ENCODE results near the gene AQP2.

AQP2 gene

DNA sequence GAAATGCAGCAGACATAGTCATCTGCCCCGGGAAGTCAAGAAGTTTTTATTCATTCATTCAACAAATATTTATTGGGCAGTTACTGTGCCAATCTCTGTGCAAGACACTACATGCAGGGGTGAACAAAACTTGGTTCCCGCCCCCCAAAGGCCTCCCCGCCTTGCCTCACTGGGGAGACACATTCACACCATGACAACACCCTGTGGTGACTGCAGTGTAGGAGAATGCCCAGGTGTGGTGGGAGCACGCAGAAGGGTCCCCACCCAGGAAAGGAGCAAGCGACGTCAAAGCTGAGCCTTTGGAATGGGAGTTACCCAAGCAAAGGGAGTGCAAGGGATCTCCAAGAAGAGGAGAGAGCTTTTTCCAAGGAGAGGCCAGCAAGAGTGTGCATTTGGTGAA lies 20.6 kb downstream of the AQP2 start:
- Histone ChIP-seq H3K4me1 (ENCODE audit: insufficient read depth, low read length, severe bottlenecking) (peaks cover 9% of the 10 kb centered on the region), H3F3A (ENCODE audit: insufficient read depth, low read length) (no peaks in the 10 kb centered on the region), H3K9me3 (ENCODE audit: low read length) (no peaks in the 10 kb centered on the region), H4K20me1 (ENCODE audit: insufficient read depth, low read length) (no peaks in the 10 kb centered on the region), H3K9me2 (ENCODE audit: low read depth, low read length) (no peaks in the 10 kb centered on the region), H3K27ac (ENCODE audit: low read depth, low read length, poor library complexity, severe bottlenecking) (no peak overlapping the region), H3K4me3 (ENCODE audit: low read depth, low read length, poor library complexity, severe bottlenecking) (no peak overlapping the region), H3K36me3 (ENCODE audit: insufficient read depth, low read length) (no peaks in the 10 kb centered on the region), H2AFZ (ENCODE audit: low read length) (no peak overlapping the region), H3K27me3 (ENCODE audit: insufficient read depth, low read length) (0 out of 2 replicates have a peak, but pooled peaks cover 3% of the 10 kb centered on the region), H3K4me2 (ENCODE audit: low read length) (no peak overlapping the region), H3K9ac (ENCODE audit: low read length) (no peak overlapping the region), H3K79me2 (ENCODE audit: insufficient read depth, low read length) (no peaks in the 10 kb centered on the region)
- TF ChIP-seq, protein P1, sequence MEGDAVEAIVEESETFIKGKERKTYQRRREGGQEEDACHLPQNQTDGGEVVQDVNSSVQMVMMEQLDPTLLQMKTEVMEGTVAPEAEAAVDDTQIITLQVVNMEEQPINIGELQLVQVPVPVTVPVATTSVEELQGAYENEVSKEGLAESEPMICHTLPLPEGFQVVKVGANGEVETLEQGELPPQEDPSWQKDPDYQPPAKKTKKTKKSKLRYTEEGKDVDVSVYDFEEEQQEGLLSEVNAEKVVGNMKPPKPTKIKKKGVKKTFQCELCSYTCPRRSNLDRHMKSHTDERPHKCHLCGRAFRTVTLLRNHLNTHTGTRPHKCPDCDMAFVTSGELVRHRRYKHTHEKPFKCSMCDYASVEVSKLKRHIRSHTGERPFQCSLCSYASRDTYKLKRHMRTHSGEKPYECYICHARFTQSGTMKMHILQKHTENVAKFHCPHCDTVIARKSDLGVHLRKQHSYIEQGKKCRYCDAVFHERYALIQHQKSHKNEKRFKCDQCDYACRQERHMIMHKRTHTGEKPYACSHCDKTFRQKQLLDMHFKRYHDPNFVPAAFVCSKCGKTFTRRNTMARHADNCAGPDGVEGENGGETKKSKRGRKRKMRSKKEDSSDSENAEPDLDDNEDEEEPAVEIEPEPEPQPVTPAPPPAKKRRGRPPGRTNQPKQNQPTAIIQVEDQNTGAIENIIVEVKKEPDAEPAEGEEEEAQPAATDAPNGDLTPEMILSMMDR (IDR thresholded peaks at IDR 0.05; ENCODE audit: low read length), result no peak
- TF ChIP-seq EZH2 (IDR thresholded peaks at IDR 0.05; ENCODE audit: borderline replicate concordance, low read length), result no peak

DNA sequence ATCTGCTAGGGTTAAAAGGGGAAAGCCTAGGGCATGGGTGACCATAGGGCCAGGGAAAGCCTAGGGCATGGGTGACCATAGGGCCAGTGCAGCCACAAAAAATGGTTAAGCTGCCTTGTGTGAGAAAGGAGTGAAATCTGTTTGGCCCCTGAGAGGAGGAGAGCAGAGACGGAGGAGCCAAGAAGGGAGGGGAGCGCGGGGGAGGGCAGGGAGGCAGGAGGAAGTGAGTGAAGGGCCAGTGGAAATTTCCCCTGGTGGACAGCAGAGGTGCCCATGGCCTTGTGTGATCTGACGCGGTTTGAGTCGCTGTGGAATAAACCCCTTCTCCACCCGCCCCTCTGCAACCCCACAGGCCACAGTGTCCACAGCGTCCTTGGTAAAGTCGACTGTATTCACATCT lies 21.6 kb downstream of the AQP2 start:
- no peak overlapping the region for H3K4me3 ChIP-seq (ENCODE audit: low read depth, low read length, poor library complexity, severe bottlenecking)
- H3K79me2 ChIP-seq (ENCODE audit: insufficient read depth, low read length), result no peaks in the 10 kb centered on the region
- no peaks in the 10 kb centered on the region for H3F3A ChIP-seq (ENCODE audit: insufficient read depth, low read length)
- H3K27me3 ChIP-seq (ENCODE audit: insufficient read depth, low read length), result 0 out of 2 replicates have a peak, but pooled peaks cover 3% of the 10 kb centered on the region
- no peaks in the 10 kb centered on the region for H3K9me2 ChIP-seq (ENCODE audit: low read depth, low read length)
- H3K4me1 ChIP-seq (ENCODE audit: insufficient read depth, low read length, severe bottlenecking), result peaks cover 7% of the 10 kb centered on the region
- no peaks in the 10 kb centered on the region for H3K9me3 ChIP-seq (ENCODE audit: low read length)
- H3K4me2 ChIP-seq (ENCODE audit: low read length), result no peak overlapping the region
- no peaks in the 10 kb centered on the region for H4K20me1 ChIP-seq (ENCODE audit: insufficient read depth, low read length)
- TF ChIP-seq, protein P1 (IDR thresholded peaks at IDR 0.05; ENCODE audit: low read length), result no peak
- no peak for TF ChIP-seq EZH2 (IDR thresholded peaks at IDR 0.05; ENCODE audit: borderline replicate concordance, low read length)
- no peak overlapping the region for H3K27ac ChIP-seq (ENCODE audit: low read depth, low read length, poor library complexity, severe bottlenecking)
- no peaks in the 10 kb centered on the region for H3K36me3 ChIP-seq (ENCODE audit: insufficient read depth, low read length)
- no peak overlapping the region for H3K9ac ChIP-seq (ENCODE audit: low read length)
- H2AFZ ChIP-seq (ENCODE audit: low read length), result no peak overlapping the region

DNA sequence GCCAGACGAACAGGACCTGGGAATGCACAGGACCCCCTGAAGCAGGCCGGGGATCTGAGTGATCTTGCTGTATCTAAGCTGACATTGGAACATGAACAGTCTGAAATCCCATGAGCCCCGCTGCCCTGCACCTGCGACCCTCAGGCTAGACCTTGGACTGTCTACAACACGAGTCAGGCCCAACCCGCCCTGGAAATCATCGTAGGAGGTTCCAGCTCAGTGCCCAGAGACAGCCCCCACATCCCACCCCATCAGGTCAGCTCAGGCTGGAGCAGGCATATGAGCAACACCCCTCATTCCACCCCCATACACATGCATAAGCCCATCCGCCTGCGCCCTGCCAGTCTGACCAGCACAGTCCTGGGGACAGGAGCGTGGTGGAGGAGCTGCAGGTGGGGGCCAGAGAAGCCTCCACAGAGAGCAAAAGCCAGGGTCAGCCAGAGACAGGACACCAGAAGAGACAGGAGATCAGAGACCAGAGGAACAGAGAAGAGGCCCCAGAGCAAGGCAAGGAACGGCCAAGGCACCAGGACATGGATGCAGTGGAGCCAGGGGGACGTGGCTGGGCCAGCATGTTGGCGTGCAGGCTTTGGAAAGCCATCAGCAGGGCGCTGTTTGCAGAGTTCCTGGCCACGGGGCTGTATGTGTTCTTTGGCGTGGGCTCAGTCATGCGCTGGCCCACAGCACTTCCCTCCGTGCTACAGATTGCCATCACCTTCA lies 22.3 kb downstream of the AQP2 start, which contains the start of gene AQP6:
Gene AQP6, plus strand, starts transcription at position 307 of the 720 bp plus-strand sequence. Its CDS starts 227 bp downstream, at position 534.
- H3F3A ChIP-seq (ENCODE audit: insufficient read depth, low read length), result no peaks in the 10 kb centered on the region
- H3K79me2 ChIP-seq (ENCODE audit: insufficient read depth, low read length), result no peaks in the 10 kb centered on the region
- no peaks in the 10 kb centered on the region for H4K20me1 ChIP-seq (ENCODE audit: insufficient read depth, low read length)
- no peak within 1 kb of the TSS for H3K27ac ChIP-seq (ENCODE audit: low read depth, low read length, poor library complexity, severe bottlenecking)
- no peak within 1 kb of the TSS for H2AFZ ChIP-seq (ENCODE audit: low read length)
- H3K27me3 ChIP-seq (ENCODE audit: insufficient read depth, low read length), result 0 out of 2 replicates have a peak, but pooled peaks cover 3% of the 10 kb centered on the region
- TF ChIP-seq, protein P1 (IDR thresholded peaks at IDR 0.05; ENCODE audit: low read length), result no peak
- TF ChIP-seq EZH2 (IDR thresholded peaks at IDR 0.05; ENCODE audit: borderline replicate concordance, low read length), result no peak
- no peak within 1 kb of the TSS for H3K4me2 ChIP-seq (ENCODE audit: low read length)
- H3K9me2 ChIP-seq (ENCODE audit: low read depth, low read length), result no peaks in the 10 kb centered on the region
- H3K36me3 ChIP-seq (ENCODE audit: insufficient read depth, low read length), result no peaks in the 10 kb centered on the region
- H3K9ac ChIP-seq (ENCODE audit: low read length), result no peak within 1 kb of the TSS
- no peaks in the 10 kb centered on the region for H3K9me3 ChIP-seq (ENCODE audit: low read length)
- H3K4me3 ChIP-seq (ENCODE audit: low read depth, low read length, poor library complexity, severe bottlenecking), result no peak within 1 kb of the TSS
- H3K4me1 ChIP-seq (ENCODE audit: insufficient read depth, low read length, severe bottlenecking), result peaks cover under 1% of the 10 kb centered on the region

Data from OCI-LY1 (cell line).